GM21737 (cell line): ENCODE measurements around the gene BRSK1.

Experiments
- ATAC-seq: cut with Tn5 transposase; IDR thresholded peaks from one replicate; pipeline ENCODE4 v1.9.1; 2021; ENCODE audit warnings: mild to moderate bottlenecking, moderate library complexity; ENCODE audit not compliant: unreplicated experiment

The BRSK1 gene

GRCh38 chr19:55352040-55352439 lies 68.2 kb downstream of the BRSK1 start:
- no peak for ATAC-seq

GRCh38 chr19:55352549-55353145 lies 68.8 kb downstream of the BRSK1 start:
- ATAC-seq = no peak

DNA sequence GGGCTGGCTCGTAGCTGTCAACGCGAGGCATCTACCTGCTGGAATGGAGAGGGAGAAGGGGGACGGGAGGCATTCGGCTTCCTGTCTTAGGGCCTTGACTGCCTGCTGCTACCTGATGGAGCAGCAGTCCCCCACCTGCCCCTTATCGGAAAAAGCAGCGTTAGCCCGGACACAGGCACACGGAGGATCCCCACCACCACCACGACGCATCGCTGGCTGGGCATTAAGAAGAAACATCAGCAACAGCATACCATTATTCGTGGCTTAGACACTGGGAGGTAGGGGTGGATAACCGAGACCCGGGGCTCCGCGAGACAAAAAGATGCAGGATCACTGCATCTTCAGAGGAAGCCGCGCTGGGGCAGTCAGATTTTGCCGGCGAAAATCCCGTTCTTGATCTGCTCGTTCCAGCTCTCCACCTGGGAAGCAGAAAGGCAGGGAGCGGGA lies 69.6 kb downstream of the BRSK1 start:
- ATAC-seq = no peak

GRCh38 chr19:55353803-55354697 lies 70.3 kb downstream of the BRSK1 start:
- no peak for ATAC-seq

GRCh38 chr19:55354698-55355212 lies 71.0 kb downstream of the BRSK1 start, which contains the start of gene COX6B2:
TSS of gene COX6B2 (minus strand) at chr19:55354719. CDS start at chr19:55354521, 198 bp downstream.
- ATAC-seq = no peak

DNA sequence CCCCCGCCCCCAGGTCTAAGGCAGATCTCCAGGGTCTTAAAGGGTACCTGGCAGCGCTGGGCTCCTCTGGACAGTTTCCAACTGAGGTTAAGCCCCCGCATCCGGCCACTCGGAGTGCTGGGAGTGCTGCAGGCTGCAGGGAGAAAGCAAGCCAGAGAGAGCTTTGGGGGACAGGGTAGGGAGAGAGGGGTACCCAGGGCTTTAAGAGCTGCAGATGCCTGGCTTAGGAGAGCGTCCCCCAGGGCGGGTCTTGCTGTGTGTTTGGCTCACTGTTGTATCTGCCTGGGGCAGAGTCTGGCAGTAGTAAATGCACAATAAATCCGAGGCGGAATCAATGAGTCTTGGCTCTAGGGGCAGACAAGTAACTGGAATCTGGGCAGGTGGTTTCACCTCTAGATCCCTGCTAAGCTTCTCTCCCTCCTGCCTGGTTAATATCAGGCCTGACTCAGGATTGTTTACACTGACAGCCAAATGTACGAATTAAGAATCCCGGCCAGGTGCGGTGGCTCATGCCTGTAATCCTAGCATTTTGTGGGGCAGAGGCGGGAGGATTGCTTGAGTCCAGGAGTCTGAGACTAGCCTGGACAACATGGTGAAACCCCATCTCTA lies 71.5 kb downstream of the BRSK1 start:
- no peak for ATAC-seq

DNA sequence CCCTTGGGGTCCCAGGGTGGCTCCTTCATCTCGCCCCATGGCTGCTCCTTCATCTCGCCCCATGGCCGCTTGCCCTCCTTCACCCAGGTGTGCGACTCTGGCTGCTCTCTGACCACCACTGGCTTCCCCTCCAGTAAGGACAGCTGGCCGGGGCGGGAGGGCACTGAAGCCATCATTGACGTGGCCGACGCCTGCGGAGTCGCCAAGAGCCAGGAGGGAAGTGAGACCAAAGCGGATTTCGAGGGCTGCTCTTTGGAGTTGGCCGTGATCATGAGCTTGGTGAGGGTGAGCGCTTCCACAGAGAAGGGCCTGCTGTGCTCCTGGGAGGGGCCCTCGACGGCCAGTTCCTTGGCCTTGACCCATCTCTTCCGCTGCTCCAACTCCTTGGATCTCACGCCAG lies 74.7 kb downstream of the BRSK1 start:
- ATAC-seq = no peak

DNA sequence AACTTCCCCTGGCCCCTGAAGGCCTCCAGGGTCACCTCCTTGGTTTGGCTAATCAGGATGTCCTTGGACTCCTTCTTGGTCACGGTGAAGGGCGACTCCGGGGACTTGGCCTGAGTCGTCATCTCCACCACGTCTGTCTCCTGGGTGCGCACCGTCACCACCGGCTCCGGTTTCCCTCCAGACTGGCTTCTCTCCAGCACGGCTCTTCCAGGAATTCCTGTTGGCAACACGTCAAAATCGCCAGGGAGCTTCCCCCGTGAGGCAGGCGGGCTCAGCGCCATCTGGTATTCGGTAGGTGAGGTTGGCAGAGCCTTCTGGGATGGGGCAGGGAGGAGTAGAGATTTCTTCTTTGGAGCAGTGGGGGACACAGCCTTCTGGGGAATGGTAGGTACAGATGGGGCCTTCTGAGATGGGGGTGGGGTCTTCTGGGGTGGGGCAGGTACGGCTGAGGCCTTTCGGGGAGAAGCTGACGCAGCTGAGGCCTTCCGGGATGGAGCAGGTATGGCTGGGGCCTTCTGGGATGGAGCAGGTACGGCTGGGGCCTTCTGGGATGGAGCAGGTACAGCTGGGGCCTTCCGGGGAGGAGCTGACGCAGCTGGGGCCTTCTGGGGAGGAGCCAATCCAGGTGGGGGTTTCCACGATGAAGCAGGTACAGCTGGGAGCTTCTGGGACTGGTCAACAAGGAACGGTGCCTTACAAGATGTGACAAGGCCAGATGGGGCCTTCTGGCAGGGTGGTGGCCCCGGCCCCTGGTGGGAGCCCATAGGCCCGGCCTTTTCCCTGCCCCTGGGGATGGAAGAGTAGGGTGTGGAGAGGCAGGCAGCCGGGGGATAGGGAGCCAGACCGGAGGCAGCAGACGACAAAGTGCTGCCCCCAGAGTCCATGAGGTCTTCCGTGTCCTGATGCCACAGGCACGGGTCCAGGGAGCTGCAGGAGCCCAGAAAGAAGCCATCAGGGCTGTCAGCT lies 75.4 kb downstream of the BRSK1 start:
- no peak for ATAC-seq

GRCh38 chr19:55360902-55361301 lies 77.1 kb downstream of the BRSK1 start:
- ATAC-seq = no peak
